ENCODE results near the gene VPS51. TPM values are rescaled to one million over a fixed set of nuclear protein-coding genes. Genes with fewer than 3 reads are reported as not detected.
"Not testable (repeated sequence)": the region's sequence is repeated elsewhere in the genome, so short reads cannot be mapped to it uniquely, and the experiment has no call there.

VPS51 gene
- total RNA-seq, 1 experiment from 2014 or later: 77.0 TPM

GRCh38 chr11:65116370-65117205 lies 20.6 kb downstream of the VPS51 start:
- Mint-ChIP-seq H3K27ac (ENCODE audit: low read depth, unreplicated experiment) (peak overlapping the region; percentile 88), H3K27me3 (ENCODE audit: insufficient read depth, unreplicated experiment) (no peaks in the 10 kb centered on the region), H3K4me3 (ENCODE audit: unreplicated experiment) (peak overlapping the region; percentile 82), H3K36me3 (ENCODE audit: insufficient read depth, unreplicated experiment) (peaks cover 57% of the 10 kb centered on the region), H3K4me1 (ENCODE audit: insufficient read depth, unreplicated experiment) (peaks cover 22% of the 10 kb centered on the region), H3K9me3 (ENCODE audit: unreplicated experiment) (no peaks in the 10 kb centered on the region)
- peak; percentile 50 for DNase-seq (ENCODE audit: unreplicated experiment)
- CTCF ChIA-PET: interaction anchor here (0.6 to 2.6 kb wide), 9 partner anchors 13 to 773 kb away, joined by 3 to 12 read pairs (median 3); partner anchors contain the start of gene CDC42BPG
- POLR2A ChIA-PET: interaction anchor here (1.1 to 8.8 kb wide), 22 partner anchors 8 to 281 kb away, joined by 3 to 122 read pairs (median 9); partner anchors contain the start of genes ARL2, CAPN1, CDC42BPG and CDCA5
- no TSS peak for BruUV-seq (replicated peaks)
- TF ChIP-seq, protein P1, sequence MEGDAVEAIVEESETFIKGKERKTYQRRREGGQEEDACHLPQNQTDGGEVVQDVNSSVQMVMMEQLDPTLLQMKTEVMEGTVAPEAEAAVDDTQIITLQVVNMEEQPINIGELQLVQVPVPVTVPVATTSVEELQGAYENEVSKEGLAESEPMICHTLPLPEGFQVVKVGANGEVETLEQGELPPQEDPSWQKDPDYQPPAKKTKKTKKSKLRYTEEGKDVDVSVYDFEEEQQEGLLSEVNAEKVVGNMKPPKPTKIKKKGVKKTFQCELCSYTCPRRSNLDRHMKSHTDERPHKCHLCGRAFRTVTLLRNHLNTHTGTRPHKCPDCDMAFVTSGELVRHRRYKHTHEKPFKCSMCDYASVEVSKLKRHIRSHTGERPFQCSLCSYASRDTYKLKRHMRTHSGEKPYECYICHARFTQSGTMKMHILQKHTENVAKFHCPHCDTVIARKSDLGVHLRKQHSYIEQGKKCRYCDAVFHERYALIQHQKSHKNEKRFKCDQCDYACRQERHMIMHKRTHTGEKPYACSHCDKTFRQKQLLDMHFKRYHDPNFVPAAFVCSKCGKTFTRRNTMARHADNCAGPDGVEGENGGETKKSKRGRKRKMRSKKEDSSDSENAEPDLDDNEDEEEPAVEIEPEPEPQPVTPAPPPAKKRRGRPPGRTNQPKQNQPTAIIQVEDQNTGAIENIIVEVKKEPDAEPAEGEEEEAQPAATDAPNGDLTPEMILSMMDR (IDR thresholded peaks at IDR 0.05; ENCODE audit: unreplicated experiment): no peak
- intact Hi-C loops (cut with micrococcal nuclease): loop anchor here (1.0 to 10.0 kb wide), 3 partner anchors 102 to 269 kb away; partner anchors contain the start of genes ARL2 and ATG2A

GRCh38 chr11:65117206-65118096 lies 21.4 kb downstream of the VPS51 start, which contains the start of gene ZNHIT2:
Gene ZNHIT2 (minus strand): TSS chr11:65117701. CDS start chr11:65117653, 48 bp downstream.
- intact Hi-C loops (cut with micrococcal nuclease): loop anchor here (1.0 to 10.0 kb wide), 3 partner anchors 103 to 270 kb away; partner anchors contain the start of genes ARL2 and ATG2A
- ChIA-PET CTCF (interaction anchor here (0.6 to 2.6 kb wide), 13 partner anchors 12 to 772 kb away, joined by 3 to 12 read pairs (median 3); partner anchors contain the start of gene CDC42BPG), POLR2A (interaction anchor here (0.6 to 8.8 kb wide), 28 partner anchors 9 to 339 kb away, joined by 3 to 122 read pairs (median 5); partner anchors contain the start of genes ARL2, CAPN1, CDC42BPG and CDCA5)
- peak; percentile 99 for DNase-seq (ENCODE audit: unreplicated experiment)
- TF ChIP-seq, protein P1 (IDR thresholded peaks at IDR 0.05; ENCODE audit: unreplicated experiment): peak; percentile 84
- Mint-ChIP-seq H3K9me3 (ENCODE audit: unreplicated experiment) (no peaks in the 10 kb centered on the region), H3K27me3 (ENCODE audit: insufficient read depth, unreplicated experiment) (no peaks in the 10 kb centered on the region), H3K4me1 (ENCODE audit: insufficient read depth, unreplicated experiment) (peaks cover 16% of the 10 kb centered on the region), H3K36me3 (ENCODE audit: insufficient read depth, unreplicated experiment) (peaks cover 56% of the 10 kb centered on the region), H3K4me3 (ENCODE audit: unreplicated experiment) (peak within 1 kb of the TSS; percentile 82), H3K27ac (ENCODE audit: low read depth, unreplicated experiment) (peak within 1 kb of the TSS; percentile 88)
- no TSS peak for BruUV-seq (replicated peaks)

GRCh38 chr11:65118097-65118837 lies 22.3 kb downstream of the VPS51 start:
- POLR2A ChIA-PET: interaction anchor here (0.6 to 8.8 kb wide), 24 partner anchors 10 to 340 kb away, joined by 3 to 122 read pairs (median 5); partner anchors contain the start of genes ARL2, CAPN1, CDC42BPG and CDCA5
- intact Hi-C loops (cut with micrococcal nuclease): loop anchor here (10.0 kb wide), 1 partner anchor 203 kb away; the partner anchor contains the start of gene ATG2A
- CTCF ChIA-PET: interaction anchor here (0.6 to 2.6 kb wide), 13 partner anchors 20 to 392 kb away, joined by 3 to 12 read pairs (median 4); partner anchors contain the start of gene CDC42BPG
- TF ChIP-seq, protein P1 (IDR thresholded peaks at IDR 0.05; ENCODE audit: unreplicated experiment): peak; percentile 2
- no TSS peak for BruUV-seq (replicated peaks)
- Mint-ChIP-seq H3K27ac (ENCODE audit: low read depth, unreplicated experiment) (peak overlapping the region; percentile 88), H3K36me3 (ENCODE audit: insufficient read depth, unreplicated experiment) (peaks cover 56% of the 10 kb centered on the region), H3K4me3 (ENCODE audit: unreplicated experiment) (peak overlapping the region; percentile 82), H3K27me3 (ENCODE audit: insufficient read depth, unreplicated experiment) (no peaks in the 10 kb centered on the region), H3K4me1 (ENCODE audit: insufficient read depth, unreplicated experiment) (peaks cover 15% of the 10 kb centered on the region), H3K9me3 (ENCODE audit: unreplicated experiment) (no peaks in the 10 kb centered on the region)
- DNase-seq (ENCODE audit: unreplicated experiment): no peak

GRCh38 chr11:65118891-65119669 lies 23.1 kb downstream of the VPS51 start:
- not testable (repeated sequence) for H3K9me3 Mint-ChIP-seq (ENCODE audit: unreplicated experiment); BruUV-seq (replicated peaks); H3K27me3 Mint-ChIP-seq (ENCODE audit: insufficient read depth, unreplicated experiment); DNase-seq (ENCODE audit: unreplicated experiment); H3K4me3 Mint-ChIP-seq (ENCODE audit: unreplicated experiment); H3K27ac Mint-ChIP-seq (ENCODE audit: low read depth, unreplicated experiment)
- Mint-ChIP-seq H3K4me1 (ENCODE audit: insufficient read depth, unreplicated experiment) (peaks cover 11% of the 10 kb centered on the region), H3K36me3 (ENCODE audit: insufficient read depth, unreplicated experiment) (peaks cover 61% of the 10 kb centered on the region)
- CTCF ChIA-PET: interaction anchor here (0.6 to 2.6 kb wide), 10 partner anchors 22 to 392 kb away, joined by 3 to 12 read pairs (median 4); partner anchors contain the start of genes ARL2 and CDC42BPG
- POLR2A ChIA-PET: interaction anchor here (2.5 to 8.8 kb wide), 6 partner anchors 12 to 104 kb away, joined by 9 to 122 read pairs (median 18); partner anchors contain the start of genes ARL2, CAPN1, SNX15 and SYVN1
- intact Hi-C loops (cut with micrococcal nuclease): loop anchor here (10.0 kb wide), 1 partner anchor 204 kb away; the partner anchor contains the start of gene ATG2A

Data from MCF 10A (cell line).